IMR-90 (cell line): ENCODE measurements around the gene SLC9A9. TPM values are rescaled to one million over a fixed set of nuclear protein-coding genes. Genes with fewer than 3 reads are reported as not detected.

Experiments
- ATAC-seq: fragments of 200-7000 bp; cut with Tn5 transposase; 2 replicates; pipeline ENCODE4 v1.9.1; 2020; ENCODE audit warnings: low read depth, mild to moderate bottlenecking, moderate library complexity
- BruUV-seq: library from RNA; stranded (reverse); fragments of 400-500 nt; replicated peaks from 2 replicates; lab custom pipeline; 2021; lab: Mats Ljungman, UMichigan
- CTCF ChIA-PET: fragments of 300-600 bp; formaldehyde crosslinking; extraction: SDS; loops from one replicate; lab custom pipeline; 2021; ENCODE audit warnings: antibody characterized with exemption; lab: Yijun Ruan, JAX
- POLR2A ChIA-PET: fragments of 300-600 bp; sonication (Branson Sonifier 250); formaldehyde crosslinking; loops from one replicate; lab custom pipeline; 2022; ENCODE audit warnings: antibody characterized with exemption; ENCODE audit not compliant: unreplicated experiment; lab: Charles Lee
- DNase-seq: peaks from one replicate; pipeline ENCODE4 v3.0.0; 2013
- H2AFZ ChIP-seq: replicated peaks from 2 replicates; pipeline ENCODE3; 2013; ENCODE audit warnings: low read length, mild to moderate bottlenecking; ENCODE audit not compliant: poor library complexity
- H2AK5ac ChIP-seq: 2 replicates; pipeline ENCODE4 v1.6.1; 2013; ENCODE audit warnings: low read depth, low read length, inconsistent platforms
- H2AK9ac ChIP-seq: replicated peaks from 2 replicates; pipeline ENCODE3; 2013; ENCODE audit warnings: mild to moderate bottlenecking, low read depth, low read length, moderate library complexity; ENCODE audit not compliant: poor library complexity
- H2BK120ac ChIP-seq: 2 replicates; pipeline ENCODE4 v1.6.1; 2013; ENCODE audit warnings: low read depth, low read length, inconsistent platforms
- H2BK15ac ChIP-seq: 3 replicates; pipeline ENCODE4 v1.6.1; 2013; ENCODE audit warnings: low read depth, low read length, inconsistent platforms
- H2BK20ac ChIP-seq: 2 replicates; pipeline ENCODE4 v1.6.1; 2013; ENCODE audit warnings: low read depth, mild to moderate bottlenecking, inconsistent platforms, low read length, moderate library complexity
- H2BK5ac ChIP-seq: 2 replicates; pipeline ENCODE4 v1.6.1; 2013; ENCODE audit warnings: mild to moderate bottlenecking, low read depth, low read length, inconsistent platforms; ENCODE audit not compliant: poor library complexity, severe bottlenecking
- H3K14ac ChIP-seq: replicated peaks from 2 replicates; pipeline ENCODE4 v1.6.1; 2013; ENCODE audit warnings: low read depth, low read length, inconsistent platforms
- H3K18ac ChIP-seq: 2 replicates; pipeline ENCODE4 v1.6.1; 2013; ENCODE audit warnings: low read depth, low read length, control low read depth
- H3K23ac ChIP-seq: 2 replicates; pipeline ENCODE4 v1.6.1; 2013; ENCODE audit warnings: low read depth, low read length, inconsistent platforms
- H3K27ac ChIP-seq: 2 replicates; pipeline ENCODE4 v1.5.1; 2013; ENCODE audit warnings: mild to moderate bottlenecking, control low read depth, low read length; ENCODE audit not compliant: insufficient read depth
- H3K27me3 ChIP-seq: 2 replicates; pipeline ENCODE4 v1.6.1; 2013; ENCODE audit warnings: low read length; ENCODE audit not compliant: control insufficient read depth, insufficient read depth
- H3K36me3 ChIP-seq: 2 replicates; pipeline ENCODE4 v1.6.1; 2013; ENCODE audit warnings: low read length, mixed read lengths; ENCODE audit not compliant: control insufficient read depth, insufficient read depth
- H3K4ac ChIP-seq: 2 replicates; pipeline ENCODE4 v1.6.1; 2013; ENCODE audit warnings: low read depth, low read length, inconsistent platforms
- H3K4me1 ChIP-seq: 2 replicates; pipeline ENCODE4 v1.6.1; 2013; ENCODE audit warnings: low read length, mixed read lengths; ENCODE audit not compliant: control insufficient read depth, insufficient read depth
- H3K4me2 ChIP-seq: 2 replicates; pipeline ENCODE4 v1.6.1; 2013; ENCODE audit warnings: low read depth, mild to moderate bottlenecking, control low read depth, low read length, moderate library complexity
- H3K4me3 ChIP-seq: 2 replicates; pipeline ENCODE4 v1.5.1; 2013; ENCODE audit warnings: low read depth, mild to moderate bottlenecking, control low read depth, low read length, moderate library complexity; ENCODE audit not compliant: insufficient read depth
- H3K56ac ChIP-seq: 2 replicates; pipeline ENCODE4 v1.6.1; 2013; ENCODE audit warnings: low read length, inconsistent platforms; ENCODE audit not compliant: insufficient read depth; ENCODE audit errors: extremely low read depth
- H3K79me1 ChIP-seq, 2 experiments: 2 replicates each; pipeline ENCODE4 v1.6.1; 2013; ENCODE audit warnings: low read length in 2 of 2, inconsistent platforms in 1 of 2, low read depth in 1 of 2
- H3K9ac ChIP-seq: 2 replicates; pipeline ENCODE4 v1.6.1; 2013; ENCODE audit warnings: low read depth, low read length, control low read depth
- H3K9me1 ChIP-seq: 2 replicates; pipeline ENCODE4 v1.6.1; 2013; ENCODE audit warnings: low read length, inconsistent platforms; ENCODE audit not compliant: insufficient read depth
- H3K9me3 ChIP-seq: 2 replicates; pipeline ENCODE4 v1.6.1; 2013; ENCODE audit warnings: low read length; ENCODE audit not compliant: control insufficient read depth, insufficient read depth
- H4K20me1 ChIP-seq: 2 replicates; pipeline ENCODE4 v1.6.1; 2013; ENCODE audit warnings: low read length, inconsistent platforms; ENCODE audit not compliant: insufficient read depth
- H4K5ac ChIP-seq: 2 replicates; pipeline ENCODE4 v1.6.1; 2013; ENCODE audit warnings: mild to moderate bottlenecking, low read depth, low read length, control low read depth
- H4K8ac ChIP-seq, 2 experiments: 2 replicates each; pipeline ENCODE4 v1.6.1; 2013; ENCODE audit warnings: low read depth in 2 of 2, low read length in 2 of 2, control low read depth in 1 of 2, inconsistent platforms in 1 of 2
- H4K91ac ChIP-seq: 2 replicates; pipeline ENCODE4 v1.6.1; 2013; ENCODE audit warnings: low read depth, low read length, inconsistent platforms; ENCODE audit not compliant: insufficient read depth
- BHLHE40 ChIP-seq: fragments of 150-350 bp; IDR thresholded peaks from 2 replicates; pipeline ENCODE4 v1.6.1; 2016; ENCODE audit warnings: mild to moderate bottlenecking, low read depth, low read length
- CEBPB ChIP-seq: IDR thresholded peaks from 2 replicates; pipeline ENCODE4 v1.6.1; 2012; ENCODE audit warnings: low read depth, low read length, improper control_type of control experiment
- CHD1 ChIP-seq: IDR thresholded peaks from 2 replicates; pipeline ENCODE4 v1.6.1; 2012; ENCODE audit warnings: low read depth, low read length, improper control_type of control experiment
- CTCF ChIP-seq: conservative IDR thresholded peaks from 2 replicates; pipeline ENCODE4 v1.5.1; 2012; ENCODE audit warnings: mild to moderate bottlenecking, low read depth, low read length, improper control_type of control experiment
- ELK1 ChIP-seq: fragments of 150-350 bp; IDR thresholded peaks from 2 replicates; pipeline ENCODE4 v1.6.1; 2016; ENCODE audit warnings: low read depth, mild to moderate bottlenecking, low read length, moderate library complexity, borderline replicate concordance
- MAFK ChIP-seq: IDR thresholded peaks from 2 replicates; pipeline ENCODE4 v1.6.1; 2012; ENCODE audit warnings: low read depth, low read length, improper control_type of control experiment
- MAZ ChIP-seq: IDR thresholded peaks from 2 replicates; pipeline ENCODE4 v1.6.1; 2012; ENCODE audit warnings: low read depth, mild to moderate bottlenecking, low read length, improper control_type of control experiment, moderate library complexity, borderline replicate concordance
- MXI1 ChIP-seq: IDR thresholded peaks from 2 replicates; pipeline ENCODE4 v1.6.1; 2012; ENCODE audit warnings: low read depth, mild to moderate bottlenecking, low read length, moderate library complexity, borderline replicate concordance
- NFE2L2 ChIP-seq: fragments of 150-350 bp; IDR thresholded peaks from 2 replicates; pipeline ENCODE4 v1.6.1; 2016; ENCODE audit warnings: low read depth, mild to moderate bottlenecking, low read length
- POLR2A ChIP-seq: IDR thresholded peaks from 2 replicates; pipeline ENCODE4 v1.6.1; 2012; ENCODE audit warnings: mild to moderate bottlenecking, low read depth, low read length
- RAD21 ChIP-seq: IDR thresholded peaks from 2 replicates; pipeline ENCODE4 v1.6.1; 2012; ENCODE audit warnings: low read length, improper control_type of control experiment
- RCOR1 ChIP-seq: IDR thresholded peaks from 2 replicates; pipeline ENCODE4 v1.6.1; 2012; ENCODE audit warnings: mild to moderate bottlenecking, low read length, improper control_type of control experiment; ENCODE audit not compliant: insufficient replicate concordance
- RFX5 ChIP-seq: IDR thresholded peaks from 2 replicates; pipeline ENCODE4 v1.8.0; 2012; ENCODE audit warnings: low read depth, mild to moderate bottlenecking, low read length, moderate library complexity
- USF2 ChIP-seq: fragments of 150-350 bp; IDR thresholded peaks from 2 replicates; pipeline ENCODE4 v1.6.1; 2017; ENCODE audit warnings: mild to moderate bottlenecking, antibody characterized with exemption, low read length, low read depth
- WGBS, 2 experiments: methylation state at CpG; one replicate each; pipeline versions ENCODE4 v1.1.5 to v1.1.7; 2013; ENCODE audit warnings: missing lambda C conversion rate in 2 of 2; ENCODE audit not compliant: insufficient read length in 1 of 2; ENCODE audit errors: extremely low coverage in 2 of 2; 5-methylcytosine and 5-hydroxymethylcytosine counted together
- dilution Hi-C: fragments of 300-500 bp; cut with HindIII; formaldehyde crosslinking; loops from one replicate; pipeline ENCODE4 v1.14.3; 2018; ENCODE audit warnings: low sequenced_read_pairs; ENCODE audit not compliant: unreplicated experiment
- in situ Hi-C: fragments of 300-500 bp; cut with MboI; formaldehyde crosslinking; loops from 3 replicates; pipeline ENCODE4 v1.14.3; 2019; ENCODE audit warnings: low sequenced_read_pairs, inconsistent platforms, mixed read lengths
- intact Hi-C: fragments of 100-400 bp; cut with micrococcal nuclease; formaldehyde crosslinking; loops from 2 replicates; pipeline ENCODE4 v1.10.0; 2022
- polyA plus RNA-seq, 3 experiments: library from polyadenylated mRNA; depleted of rRNA; stranded (reverse); fragments of >200 nt; gene quantifications; 2 replicates each; pipeline ENCODE4 v1.2.3, GENCODE V29; 2012; ENCODE audit warnings: low replicate concordance in 1 of 3
- total RNA-seq: library from RNA; depleted of rRNA; stranded (reverse); fragments of >200 nt; gene quantifications from 2 replicates; pipeline ENCODE4 v1.2.3, GENCODE V29; 2012

Gene SLC9A9
- total and polyA plus RNA-seq, 2 of the 4 experiments (the other 2 are of a cell fraction) = 1.4 to 2.3 TPM

- no peak overlapping the region for H4K91ac ChIP-seq
- H3K9ac ChIP-seq = no peak overlapping the region
- no peak overlapping the region for H2AK5ac ChIP-seq
- H2BK5ac ChIP-seq = no peak overlapping the region
- H4K5ac ChIP-seq = no peak overlapping the region
- no peaks in the 10 kb centered on the region for H4K20me1 ChIP-seq
- CTCF ChIA-PET = no interaction called here
- no peak overlapping the region for H4K8ac ChIP-seq
- H3K27ac ChIP-seq = no peak overlapping the region
- H3K4me3 ChIP-seq = no peak overlapping the region
- no peak overlapping the region for H2AFZ ChIP-seq
- no peak overlapping the region for H2AK9ac ChIP-seq
- no CpG with 5 or more reads among the region's 2 CpGs for WGBS, 2 experiments
- no peak overlapping the region for H2BK15ac ChIP-seq
- dilution Hi-C loops (no loop called here), in situ Hi-C loops (no loop called here), intact Hi-C loops (no loop called here)
- H3K36me3 ChIP-seq = no peaks in the 10 kb centered on the region
- H3K4ac ChIP-seq = no peak overlapping the region
- TF ChIP-seq USF2 (no peak), RAD21 (no peak), RCOR1 (no peak), MXI1 (no peak), MAZ (no peak), CHD1 (no peak), BHLHE40 (no peak), CEBPB (no peak), RFX5 (no peak), ELK1 (no peak), POLR2A (no peak), NFE2L2 (no peak), MAFK (no peak), CTCF (no peak)
- no peaks in the 10 kb centered on the region for H3K4me1 ChIP-seq
- DNase-seq (no peak), ATAC-seq (no peak)
- no peaks in the 10 kb centered on the region for H3K9me3 ChIP-seq
- no peaks in the 10 kb centered on the region for H3K79me1 ChIP-seq
- no peak overlapping the region for H3K4me2 ChIP-seq
- H3K23ac ChIP-seq = no peak overlapping the region
- no peaks in the 10 kb centered on the region for H3K9me1 ChIP-seq
- POLR2A ChIA-PET = no interaction called here
- H3K56ac ChIP-seq = no peak overlapping the region
- no peak overlapping the region for H3K18ac ChIP-seq
- H2BK20ac ChIP-seq = no peak overlapping the region
- no TSS peak for BruUV-seq
- H3K14ac ChIP-seq = no peak overlapping the region
- no peak overlapping the region for H2BK120ac ChIP-seq
- H3K27me3 ChIP-seq = no peaks in the 10 kb centered on the region
Measured at GRCh38 chr3:143843587-143843986, 4.7 kb downstream of the SLC9A9 start.
